ENCODE results near the gene PRH2.

GRCh38 chr12:10965476-10965875 lies 36.4 kb downstream of the PRH2 start:
- TF ChIP-seq GATA3 (IDR thresholded peaks at IDR 0.05; ENCODE audit: low read depth, low read length) (no peak), GATA2 (IDR thresholded peaks at IDR 0.05; ENCODE audit: low read depth, low read length) (no peak)
